Skin epidermis (tissue), 12 donors: Measurements from ENCODE around the gene EEFSEC.

Experiments used
- H3K27ac ChIP-seq, 21 experiments: fragments of 200-600 bp; sonication (generic) in 11 of 21; one replicate each; pipeline ENCODE4 v1.5.0; 2020; ENCODE audit warnings: mild to moderate bottlenecking in 3 of 21, inconsistent platforms in 2 of 21, moderate library complexity in 2 of 21
- H3K4me3 ChIP-seq, 7 experiments: fragments of 200-600 bp; sonication (generic) in 2 of 7; one replicate each; pipeline ENCODE4 v1.5.0; 2020; ENCODE audit warnings: inconsistent platforms in 2 of 7, mild to moderate bottlenecking in 2 of 7, moderate library complexity in 1 of 7

The EEFSEC gene

DNA sequence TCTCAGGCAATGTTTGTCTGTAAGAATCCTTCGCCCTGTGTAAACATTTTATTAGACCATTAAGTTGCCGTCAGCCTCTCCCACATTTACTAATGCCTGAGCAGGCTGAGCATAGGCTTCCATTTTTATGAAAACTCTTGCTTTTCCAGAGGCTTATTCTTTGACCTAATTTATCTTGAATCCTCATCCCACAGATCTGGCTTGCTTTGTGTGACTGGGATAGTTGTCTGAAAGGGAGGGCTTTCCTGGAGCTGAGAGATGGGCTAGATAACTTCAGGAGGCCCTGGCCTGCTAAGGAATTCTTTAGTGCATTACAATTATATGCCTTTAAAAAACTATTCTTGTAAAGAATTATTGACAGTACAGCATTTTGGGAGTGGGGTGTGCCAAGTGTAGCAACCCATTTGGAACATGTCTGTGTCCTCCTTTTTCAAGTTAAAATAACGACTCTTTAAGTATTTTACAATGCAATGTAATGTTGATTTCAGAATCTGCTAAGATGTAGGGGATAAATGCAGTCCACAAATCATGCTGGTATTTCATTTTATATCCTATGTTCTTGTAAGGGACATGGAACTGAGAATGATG lies 52.4 kb downstream of the EEFSEC start:
- H3K4me3 ChIP-seq: no peak overlapping the region
- H3K27ac ChIP-seq: no peak overlapping the region

- H3K27ac ChIP-seq: no peak overlapping the region
- no peak overlapping the region for H3K4me3 ChIP-seq
Observed at GRCh38 chr3:128207951-128208350, 54.7 kb downstream of the EEFSEC start.

GRCh38 chr3:128210711-128211110 lies 57.4 kb downstream of the EEFSEC start:
- Histone ChIP-seq H3K27ac (no peak overlapping the region), H3K4me3 (no peak overlapping the region)

- no peak overlapping the region for H3K27ac ChIP-seq
- H3K4me3 ChIP-seq: no peak overlapping the region
Observed at GRCh38 chr3:128214056-128214455, 60.8 kb downstream of the EEFSEC start.

DNA sequence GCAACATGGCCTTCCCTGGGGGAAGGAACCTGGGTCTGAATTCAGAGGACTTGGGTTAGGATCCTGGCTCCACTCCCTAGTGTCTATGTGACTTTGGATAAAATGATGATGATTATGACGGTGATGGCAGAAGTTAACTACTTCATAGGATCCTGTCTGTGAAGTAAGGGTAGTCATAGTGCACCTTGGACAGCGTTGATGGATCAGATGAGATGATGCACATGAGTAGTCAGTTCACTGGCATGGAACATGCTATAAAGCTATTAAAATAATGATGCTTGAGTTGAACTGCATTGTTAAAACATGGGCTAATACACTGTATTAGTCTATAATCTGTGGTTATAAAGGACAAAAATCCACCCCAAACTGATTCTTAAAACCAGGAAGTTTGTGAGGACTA lies 62.0 kb downstream of the EEFSEC start:
- no peak overlapping the region for H3K27ac ChIP-seq
- no peak overlapping the region for H3K4me3 ChIP-seq

GRCh38 chr3:128215800-128216495 lies 62.7 kb downstream of the EEFSEC start:
- Histone ChIP-seq H3K4me3 (no peak overlapping the region), H3K27ac (no peak overlapping the region)

DNA sequence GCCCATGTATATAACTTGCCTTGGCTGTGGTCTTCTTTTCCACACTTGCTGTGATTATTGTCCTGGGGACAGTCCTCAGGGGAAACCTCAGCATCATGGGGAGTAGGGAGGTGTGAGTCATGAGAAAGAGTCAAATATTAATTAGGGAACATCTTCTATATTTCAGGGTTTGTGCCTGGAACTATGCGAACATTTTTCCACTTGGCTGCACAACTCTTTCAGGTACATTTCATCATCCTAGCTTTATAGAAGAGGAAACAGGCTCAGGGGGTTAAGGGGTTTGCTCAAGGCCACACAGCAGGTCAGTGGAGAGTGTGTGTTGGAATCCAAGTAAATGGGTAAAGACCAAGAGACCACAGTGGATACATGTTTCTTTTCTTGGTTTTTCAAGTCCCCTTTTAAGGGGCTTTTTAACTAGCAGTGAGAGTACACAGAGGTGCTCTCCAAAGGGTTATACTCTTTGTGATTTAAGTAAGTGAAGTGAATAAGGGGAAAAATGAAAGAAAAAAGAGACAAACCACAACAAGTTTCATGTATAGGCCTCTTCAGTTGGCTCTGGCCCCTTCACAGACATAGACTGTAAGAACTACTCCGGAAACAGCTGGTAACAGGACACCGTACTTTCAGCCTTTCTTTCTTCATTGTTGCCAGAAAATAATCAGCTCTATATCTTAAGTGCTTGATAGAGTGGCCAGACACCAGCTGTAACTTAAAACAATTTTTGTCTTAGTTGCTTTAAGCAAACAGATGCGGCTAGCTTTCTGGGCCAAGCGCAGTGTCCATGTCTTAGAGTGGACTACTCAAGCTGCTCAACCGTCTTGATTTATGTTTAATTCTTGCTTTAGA lies 64.6 kb downstream of the EEFSEC start:
- Histone ChIP-seq H3K27ac (no peak overlapping the region), H3K4me3 (no peak overlapping the region)

DNA sequence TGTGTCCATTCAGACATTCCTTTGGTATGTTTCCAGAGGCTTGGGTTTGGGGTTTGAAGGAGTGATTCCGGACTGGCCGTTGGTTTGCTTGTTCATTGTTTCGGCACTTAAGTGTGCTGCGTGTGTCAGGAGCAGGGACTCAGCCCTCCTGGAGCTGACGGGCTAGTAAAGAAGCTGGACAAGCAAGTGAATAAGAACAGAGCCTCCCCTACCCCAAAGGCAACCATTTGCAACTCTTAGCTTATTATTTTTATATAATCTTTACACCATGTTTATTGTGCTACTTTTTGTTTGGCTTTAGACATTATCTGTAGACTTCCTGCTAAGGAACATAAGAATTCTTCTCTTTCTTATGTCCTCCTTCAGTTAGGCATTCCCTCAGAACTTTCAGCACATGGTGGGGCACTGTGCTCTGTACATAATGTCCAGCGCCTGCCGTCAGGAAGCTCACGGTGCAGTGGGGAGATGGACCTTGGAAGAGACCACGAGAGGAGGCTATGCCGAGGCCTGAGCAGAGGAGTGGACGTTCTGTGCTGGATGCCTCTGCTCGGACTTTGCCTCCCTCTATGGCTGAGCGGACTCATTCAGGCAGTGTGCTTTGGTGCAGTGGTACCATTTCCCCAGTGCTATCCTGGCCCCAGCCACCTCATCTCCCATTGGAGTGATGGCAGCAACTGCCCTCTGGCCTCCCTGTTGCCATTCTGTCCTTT lies 65.4 kb downstream of the EEFSEC start:
- H3K4me3 ChIP-seq: no peak overlapping the region
- no peak overlapping the region for H3K27ac ChIP-seq

GRCh38 chr3:128221328-128221727 lies 68.0 kb downstream of the EEFSEC start:
- H3K27ac ChIP-seq: no peak overlapping the region

DNA sequence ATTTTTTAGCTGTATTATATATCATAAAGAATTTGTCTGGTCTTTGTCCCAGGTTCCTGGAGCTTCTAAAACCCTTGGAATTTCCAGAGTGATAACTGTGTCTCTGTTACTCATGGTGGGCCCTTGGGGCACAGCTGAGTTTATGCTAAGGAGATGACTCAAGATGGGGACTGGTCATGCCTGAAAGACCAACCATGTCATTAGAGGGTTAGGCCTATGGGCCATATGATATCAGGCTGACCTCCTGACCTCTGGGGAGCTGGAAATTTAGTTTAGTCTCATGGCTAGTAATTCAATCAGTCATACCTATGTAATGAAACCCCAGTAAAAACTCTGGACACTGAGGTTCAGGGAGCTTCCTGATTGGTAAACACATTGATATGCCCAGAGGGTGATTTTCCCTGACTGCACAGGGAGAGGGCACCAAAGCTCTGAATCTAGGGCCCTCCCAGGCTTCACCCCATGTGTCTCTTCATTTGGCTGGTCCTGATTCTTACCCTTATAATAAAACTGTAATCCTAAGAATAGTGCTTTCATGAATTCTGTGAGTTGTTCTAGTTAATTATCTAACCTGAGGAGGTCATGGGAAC lies 69.6 kb downstream of the EEFSEC start:
- Histone ChIP-seq H3K4me3 (no peak overlapping the region), H3K27ac (no peak overlapping the region)

More at GRCh38 chr3:128221328-128221727, 68.0 kb downstream of the EEFSEC start:
- no peak overlapping the region for H3K4me3 ChIP-seq

GRCh38 chr3:128226186-128226725 lies 73.0 kb downstream of the EEFSEC start:
- Histone ChIP-seq H3K4me3 (no peak overlapping the region), H3K27ac (no peak overlapping the region)

- Histone ChIP-seq H3K27ac (no peak overlapping the region), H3K4me3 (no peak overlapping the region)
Observed at GRCh38 chr3:128226795-128227395, 73.6 kb downstream of the EEFSEC start.

- no peak overlapping the region for H3K27ac ChIP-seq
- no peak overlapping the region for H3K4me3 ChIP-seq
Observed at GRCh38 chr3:128227507-128227906, 74.2 kb downstream of the EEFSEC start.

DNA sequence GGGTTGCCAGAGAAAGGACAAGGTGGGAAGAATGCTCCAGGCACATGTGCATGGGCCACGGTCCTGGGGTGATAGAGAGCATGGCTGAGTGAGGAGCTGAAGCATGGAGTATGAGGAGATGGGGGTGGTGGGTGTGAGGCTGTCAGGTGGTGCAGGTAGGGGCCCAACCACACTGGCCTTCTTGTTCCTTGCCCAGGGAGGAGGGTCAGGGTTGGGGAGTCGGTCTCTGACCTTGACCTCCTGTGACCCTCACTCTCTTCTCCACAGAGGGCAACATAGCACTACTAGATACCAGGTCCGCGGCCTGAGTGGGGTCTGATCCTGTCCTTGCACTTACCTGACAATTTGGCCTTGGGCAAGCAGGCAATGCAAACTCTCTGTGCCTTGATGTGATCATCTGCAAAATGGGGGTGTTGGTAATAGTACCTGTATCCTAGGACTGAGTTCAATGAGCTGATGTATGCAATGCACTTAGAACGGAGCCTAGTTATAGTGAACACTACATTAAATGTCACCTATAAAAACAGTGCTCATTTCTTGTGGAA lies 75.2 kb downstream of the EEFSEC start:
- H3K27ac ChIP-seq: no peak overlapping the region

GRCh38 chr3:128229106-128229857 lies 76.0 kb downstream of the EEFSEC start:
- Histone ChIP-seq H3K27ac (no peak overlapping the region), H3K4me3 (no peak overlapping the region)

More for the DNA sequence above, 75.2 kb downstream of the EEFSEC start:
- H3K4me3 ChIP-seq: no peak overlapping the region

GRCh38 chr3:128231606-128232005 lies 78.3 kb downstream of the EEFSEC start:
- no peak overlapping the region for H3K4me3 ChIP-seq
- H3K27ac ChIP-seq: no peak overlapping the region

DNA sequence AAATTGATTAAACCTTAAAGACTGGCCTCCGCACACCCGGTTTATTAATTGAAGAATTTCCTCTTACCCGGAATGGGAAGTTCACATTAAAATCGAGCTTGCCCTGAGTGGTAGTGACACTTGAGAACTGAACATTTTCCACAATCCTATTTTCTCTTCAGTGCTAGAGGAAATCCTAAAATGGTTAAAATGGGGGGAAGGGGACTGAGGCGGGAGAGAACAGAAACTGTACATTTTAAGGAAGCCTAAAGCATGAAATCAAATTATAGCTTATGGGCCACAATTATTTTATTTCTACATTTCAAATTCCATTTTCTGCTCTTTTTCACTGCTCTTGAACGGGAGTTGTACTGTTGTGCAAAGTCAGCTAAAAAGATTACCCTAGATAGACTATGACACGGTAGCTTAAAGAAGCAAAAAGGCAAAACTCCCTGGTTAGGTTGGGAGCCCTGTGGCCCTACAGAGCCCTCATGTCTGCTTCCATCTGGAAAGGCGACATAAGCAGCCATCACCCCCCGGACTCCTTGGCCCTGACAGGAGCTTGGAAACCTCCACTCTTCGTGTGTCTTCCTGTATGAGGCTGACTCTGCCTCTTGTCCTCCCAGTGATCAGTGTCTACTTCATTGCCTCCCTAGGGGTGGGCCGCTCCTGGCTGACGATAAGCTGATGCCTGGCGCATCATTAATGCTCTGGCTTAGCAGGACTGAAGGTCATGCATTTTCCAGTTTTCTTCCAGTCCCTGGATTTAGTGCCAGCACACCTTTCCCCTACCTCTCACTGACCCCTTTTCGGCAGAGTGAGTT lies 79.3 kb downstream of the EEFSEC start:
- Histone ChIP-seq H3K27ac (no peak overlapping the region), H3K4me3 (no peak overlapping the region)
